Activated CD4-positive, alpha-beta T cell treated with anti-CD3 and anti-CD28 coated beads, Interleukin-2, amount 50 U/mL, for 4 hours (primary cell): ENCODE data around the gene SLC44A1.

Experiments used
- DNase-seq, 2 experiments: peaks; one replicate each; pipeline ENCODE4 v3.0.0-alpha.2; 2020

SLC44A1 gene

GRCh38 chr9:105341434-105342146 is 97.1 kb downstream of the SLC44A1 start:
- DNase-seq, result no peak

- DNase-seq, result no peak
These were observed 97.7 kb downstream of the SLC44A1 start for GRCh38 chr9:105342147-105342505.

- no peak for DNase-seq
These were observed 99.8 kb downstream of the SLC44A1 start for GRCh38 chr9:105344283-105344682.

- DNase-seq, result no peak
These were observed 101.2 kb downstream of the SLC44A1 start for GRCh38 chr9:105345626-105346025.

- no peak for DNase-seq
These were observed 101.8 kb downstream of the SLC44A1 start for GRCh38 chr9:105346273-105346672.

- no peak for DNase-seq
These were observed 110.0 kb downstream of the SLC44A1 start for GRCh38 chr9:105354448-105354847.

GRCh38 chr9:105355781-105356180 is 111.3 kb downstream of the SLC44A1 start:
- no peak for DNase-seq

- no peak for DNase-seq
These were observed 113.5 kb downstream of the SLC44A1 start for GRCh38 chr9:105357937-105358336.

GRCh38 chr9:105359892-105360291 is 115.4 kb downstream of the SLC44A1 start:
- DNase-seq, result no peak

GRCh38 chr9:105360344-105360743 is 115.9 kb downstream of the SLC44A1 start:
- no peak for DNase-seq

GRCh38 chr9:105361873-105362272 is 117.4 kb downstream of the SLC44A1 start:
- no peak for DNase-seq

- DNase-seq, result no peak
These were observed 118.0 kb downstream of the SLC44A1 start for GRCh38 chr9:105362470-105362869.

GRCh38 chr9:105363837-105364236 is 119.4 kb downstream of the SLC44A1 start:
- no peak for DNase-seq

- DNase-seq, result no peak
These were observed 125.5 kb downstream of the SLC44A1 start for GRCh38 chr9:105369911-105370310.

GRCh38 chr9:105373723-105374122 is 129.3 kb downstream of the SLC44A1 start:
- DNase-seq, result no peak

GRCh38 chr9:105375323-105375722 is 130.9 kb downstream of the SLC44A1 start:
- no peak for DNase-seq

- DNase-seq, result no peak
These were observed 132.4 kb downstream of the SLC44A1 start for GRCh38 chr9:105376893-105377292.

- DNase-seq, result peak in 1 of 2 experiments; percentile 6
These were observed 141.0 kb downstream of the SLC44A1 start for GRCh38 chr9:105385381-105385985.

- no peak for DNase-seq
These were observed 145.3 kb downstream of the SLC44A1 start for GRCh38 chr9:105389796-105390195.

GRCh38 chr9:105390871-105391270 is 146.4 kb downstream of the SLC44A1 start:
- DNase-seq, result no peak

GRCh38 chr9:105391288-105391687 is 146.8 kb downstream of the SLC44A1 start:
- DNase-seq, result no peak

- DNase-seq, result no peak
These were observed 148.1 kb downstream of the SLC44A1 start for GRCh38 chr9:105392531-105392930.

GRCh38 chr9:105393576-105394344 is 149.3 kb downstream of the SLC44A1 start:
- no peak for DNase-seq

- no peak for DNase-seq
These were observed 152.0 kb downstream of the SLC44A1 start for GRCh38 chr9:105396441-105396840.
